GM18519 (cell line): ENCODE results near the gene EME2.
A peak's percentile ranks its signal among the peaks of the same experiment; 100 is the strongest.

Experiments used
- ATAC-seq: cut with Tn5 transposase; IDR thresholded peaks from one replicate; pipeline ENCODE4 v1.9.1; 2021; ENCODE audit warnings: mild to moderate bottlenecking, moderate library complexity; ENCODE audit not compliant: unreplicated experiment, low FRiP score

Gene EME2

DNA sequence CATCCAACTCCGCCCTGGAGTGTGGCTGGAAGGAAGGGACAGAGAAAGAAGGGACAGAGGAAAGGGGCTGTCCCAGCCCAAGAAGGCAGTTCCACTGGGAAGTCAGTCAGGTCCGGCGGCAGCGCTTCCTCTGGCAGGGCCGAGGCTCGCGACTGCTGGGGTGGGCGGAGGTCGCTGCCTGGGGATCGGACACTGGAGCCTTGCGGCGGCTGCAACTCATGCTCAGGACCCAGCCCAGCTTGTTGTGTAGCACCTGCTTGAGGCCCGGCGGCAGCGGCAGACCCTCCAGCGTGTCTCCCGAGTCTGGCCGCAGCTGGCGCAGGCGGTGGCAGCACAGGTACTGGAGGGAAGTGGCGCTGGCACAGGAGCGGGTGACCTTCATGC, 4.4 kb downstream of the EME2 start:
- ATAC-seq: no peak

DNA sequence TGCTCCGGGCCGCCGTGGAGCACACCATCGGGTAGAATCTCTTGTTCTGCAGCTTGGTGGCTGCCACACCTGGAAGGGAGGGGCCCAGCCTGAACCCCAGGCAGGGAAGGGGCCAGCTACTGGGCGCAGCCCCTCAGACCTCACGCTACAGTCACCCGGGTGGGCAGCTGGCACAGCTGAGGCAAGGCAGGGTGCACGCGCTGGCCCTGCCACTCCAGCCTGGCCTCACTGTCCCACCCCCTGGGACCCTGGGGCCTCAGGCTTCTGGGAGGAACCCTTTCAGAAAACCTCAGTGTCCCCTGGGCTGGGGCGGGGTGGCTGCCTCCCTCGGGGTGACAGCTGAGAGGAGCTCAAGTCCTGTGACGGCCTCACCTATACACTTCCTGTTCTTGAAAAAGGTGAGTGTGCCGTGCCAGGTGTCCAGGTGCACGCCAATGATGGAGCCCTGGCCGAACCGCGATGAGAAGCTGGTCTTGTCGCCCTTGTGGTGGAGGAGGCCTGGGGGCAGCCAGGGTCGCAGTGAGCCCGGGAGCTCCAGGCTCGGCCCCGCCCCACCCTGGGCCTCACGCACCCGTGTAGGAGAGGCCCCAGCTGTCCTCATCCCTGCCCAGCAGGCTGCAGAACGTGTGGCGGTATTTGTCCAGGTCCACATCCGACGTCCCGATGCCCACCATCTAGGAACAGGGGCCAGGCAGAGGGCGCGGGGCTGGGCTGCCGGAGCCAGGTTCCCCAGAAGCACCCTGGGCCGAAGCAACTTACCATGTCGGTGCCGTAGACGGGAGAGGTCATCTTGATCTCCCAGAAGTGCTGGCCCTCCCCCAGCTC, 5.0 kb downstream of the EME2 start:
- ATAC-seq: no peak

DNA sequence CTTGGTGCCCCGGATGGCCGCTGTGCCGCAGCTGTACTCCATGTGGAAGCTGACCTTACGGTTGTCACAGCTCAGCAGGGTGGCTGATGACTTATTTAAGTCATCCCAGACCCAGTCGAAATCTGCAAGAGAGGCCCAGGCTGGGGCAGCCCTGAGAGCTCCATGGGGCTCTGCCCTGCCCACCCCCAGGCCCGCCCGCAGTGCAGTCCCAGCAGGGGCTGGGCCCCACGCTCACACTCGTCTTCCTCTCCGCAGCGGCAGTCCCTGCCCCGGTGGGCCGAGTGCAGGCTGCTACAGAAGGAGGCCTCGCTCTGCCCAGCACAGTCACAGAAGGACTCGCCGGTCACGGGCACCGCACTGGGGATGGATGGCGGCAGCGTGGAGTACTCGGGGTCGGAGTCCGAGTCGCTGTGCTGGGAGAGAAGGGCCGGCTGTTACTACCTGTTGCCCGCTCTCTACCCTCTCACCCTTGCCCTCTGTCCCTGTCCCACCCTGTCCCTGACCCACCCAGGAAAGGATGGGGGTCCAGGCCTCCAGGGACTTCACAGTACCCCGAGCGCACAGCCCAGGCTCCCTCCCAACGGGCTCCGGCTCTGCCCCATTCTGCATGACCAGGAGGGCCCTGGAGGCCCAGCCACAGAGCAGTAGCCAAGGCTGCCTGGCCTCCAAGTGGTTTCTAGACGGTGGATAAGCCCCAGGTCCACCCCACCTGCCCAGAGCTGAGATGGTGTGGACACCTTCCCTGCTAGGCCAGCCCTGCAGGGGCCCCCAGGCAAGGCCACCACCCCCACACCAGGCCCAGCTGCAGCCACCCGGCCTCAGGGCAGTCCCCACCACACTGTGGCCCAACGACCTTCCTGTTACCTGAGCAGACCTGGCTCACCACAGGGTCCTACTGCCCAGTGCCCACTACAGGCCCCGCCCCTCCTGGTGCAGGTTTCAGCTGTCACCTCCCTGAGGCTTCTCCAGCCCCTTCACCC, 5.9 kb downstream of the EME2 start:
- ATAC-seq: no peak

DNA sequence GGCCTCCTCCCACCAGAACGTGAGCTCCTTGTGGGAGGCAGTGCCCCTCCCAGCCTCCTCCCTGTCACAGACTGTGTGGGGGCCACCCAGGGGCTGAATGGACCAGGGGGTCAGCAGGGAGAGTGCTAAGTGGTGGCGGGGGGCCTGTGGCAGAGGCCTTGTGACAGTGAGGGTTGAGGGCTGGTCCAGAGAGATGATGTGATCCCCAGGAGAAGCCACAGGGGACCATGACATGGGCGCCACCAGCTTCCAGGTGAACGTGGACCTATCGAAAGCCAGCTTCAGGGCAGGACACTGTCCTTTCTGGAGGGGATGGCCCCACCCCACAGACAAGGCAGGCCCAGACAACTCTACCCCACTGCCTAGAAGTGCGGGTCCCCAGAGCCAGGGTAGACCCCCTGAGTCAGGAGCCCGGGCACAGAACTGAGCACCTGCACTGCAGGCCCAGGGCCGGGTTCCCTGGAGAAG, 6.7 kb downstream of the EME2 start:
- ATAC-seq: no peak

DNA sequence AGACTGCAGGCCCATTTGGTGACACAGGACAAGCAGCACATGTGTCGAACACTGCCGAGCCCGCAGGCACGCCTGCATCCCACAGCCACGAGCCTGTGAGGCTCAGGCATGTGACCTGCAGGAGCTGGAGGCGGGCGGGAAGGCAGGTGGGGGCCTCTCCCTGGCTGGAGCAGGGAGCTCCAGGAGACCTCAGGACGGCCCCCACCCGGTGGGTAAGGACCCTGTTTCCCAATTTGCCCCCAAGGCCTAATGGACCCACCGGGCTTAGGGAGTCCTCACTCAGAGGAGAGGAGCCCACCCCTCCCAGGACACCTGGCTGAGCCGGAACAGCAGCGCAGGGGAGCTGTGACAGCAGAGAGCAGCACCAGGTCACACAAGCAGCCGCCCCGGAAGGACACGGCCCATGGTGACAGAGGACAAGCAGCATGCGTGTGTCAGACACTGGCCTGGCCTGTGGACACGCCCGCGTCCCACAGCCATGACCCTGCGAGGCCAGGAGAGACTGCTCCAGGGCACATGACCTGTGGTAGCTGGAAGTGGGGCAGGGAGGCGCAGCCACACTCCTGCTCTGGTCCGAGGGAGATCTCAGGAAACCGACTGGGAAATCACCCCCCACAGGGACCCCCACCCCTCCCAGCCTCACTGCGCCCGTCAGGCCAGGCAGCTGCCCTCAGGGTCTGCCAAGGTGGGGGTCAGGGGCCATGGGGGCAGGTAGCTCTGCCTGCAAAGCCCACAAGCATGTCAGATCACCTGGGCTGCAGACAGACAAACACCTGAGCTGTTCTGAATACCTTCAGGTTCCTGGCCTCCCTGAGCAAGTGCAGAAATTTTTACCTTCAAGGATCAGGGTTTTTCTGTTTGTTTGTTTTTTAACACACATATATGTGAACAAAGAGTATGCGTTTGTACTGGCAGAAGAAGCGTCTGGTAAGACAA, 7.4 kb downstream of the EME2 start:
- ATAC-seq: no peak

DNA sequence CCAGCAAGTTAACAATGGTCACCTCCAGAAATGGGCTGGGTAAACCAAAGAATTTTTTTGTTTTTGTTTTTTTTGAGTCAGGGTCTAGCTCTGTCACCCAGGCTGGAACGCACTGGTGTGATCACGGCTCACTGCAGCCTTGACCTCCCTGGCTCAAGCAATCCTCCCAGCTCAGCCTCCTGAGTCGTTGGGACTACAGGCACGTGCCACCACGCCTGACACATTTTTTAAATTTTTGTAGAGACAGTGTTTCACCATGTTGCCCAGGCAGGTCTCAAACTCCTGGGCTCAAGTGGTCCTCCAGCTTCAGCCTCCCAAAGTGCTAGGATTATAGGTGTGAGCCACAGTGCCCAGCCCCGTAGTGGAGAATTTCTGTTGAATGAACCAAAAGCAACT, 8.1 kb downstream of the EME2 start:
- no peak for ATAC-seq

DNA sequence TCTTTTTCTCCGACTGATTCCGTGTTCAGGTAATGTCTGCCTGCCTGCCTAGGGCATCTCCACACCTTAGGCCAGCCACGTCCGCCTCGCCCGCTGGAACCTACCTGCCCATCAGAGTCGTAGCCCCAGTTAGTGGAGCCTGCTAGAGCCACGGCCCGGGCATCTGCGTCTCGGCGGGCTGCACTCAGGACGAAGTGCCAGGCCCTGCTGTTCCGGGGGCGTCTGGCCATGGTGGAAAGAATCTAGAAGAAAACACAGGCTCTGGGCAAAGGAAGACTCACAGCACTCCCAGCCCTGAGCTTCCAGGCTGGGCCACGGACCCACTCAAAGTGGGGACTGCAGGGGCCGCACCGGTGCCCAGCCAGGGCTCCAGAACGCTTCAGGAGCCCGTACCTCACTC, 8.6 kb downstream of the EME2 start:
- no peak for ATAC-seq

DNA sequence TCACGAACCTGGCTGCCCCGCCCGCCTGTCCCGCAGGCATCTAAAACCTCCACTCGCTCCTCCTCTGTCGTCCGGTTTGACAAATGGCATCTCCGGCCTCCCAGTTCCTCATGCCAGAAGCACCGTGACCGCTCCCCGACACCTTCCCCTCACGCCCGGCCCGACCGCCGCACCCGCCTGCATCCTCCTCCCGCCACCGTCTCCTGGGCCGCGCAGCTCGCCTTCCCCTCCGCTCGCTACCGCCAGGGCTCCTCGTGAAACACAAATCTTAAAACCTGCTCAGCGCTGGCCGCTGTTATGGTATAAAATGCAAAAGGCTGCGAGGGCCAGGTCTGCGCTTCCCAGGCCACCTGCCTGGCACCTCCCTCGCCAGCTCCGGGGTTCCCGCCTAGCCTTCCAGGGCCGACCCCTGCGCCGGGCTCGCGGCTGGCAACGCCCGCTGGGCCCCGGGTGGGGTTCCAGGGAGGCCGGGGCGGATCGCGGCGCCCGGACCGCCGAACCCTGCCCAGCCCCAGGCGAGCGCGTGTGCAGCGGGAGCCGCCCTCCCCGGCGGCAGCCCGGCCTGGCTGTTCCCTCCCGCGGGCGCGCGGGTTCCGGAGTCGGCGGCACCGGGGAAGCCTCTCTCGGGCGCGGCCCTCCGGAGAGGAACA, 9.3 kb downstream of the EME2 start:
- ATAC-seq: peak; percentile 4

DNA sequence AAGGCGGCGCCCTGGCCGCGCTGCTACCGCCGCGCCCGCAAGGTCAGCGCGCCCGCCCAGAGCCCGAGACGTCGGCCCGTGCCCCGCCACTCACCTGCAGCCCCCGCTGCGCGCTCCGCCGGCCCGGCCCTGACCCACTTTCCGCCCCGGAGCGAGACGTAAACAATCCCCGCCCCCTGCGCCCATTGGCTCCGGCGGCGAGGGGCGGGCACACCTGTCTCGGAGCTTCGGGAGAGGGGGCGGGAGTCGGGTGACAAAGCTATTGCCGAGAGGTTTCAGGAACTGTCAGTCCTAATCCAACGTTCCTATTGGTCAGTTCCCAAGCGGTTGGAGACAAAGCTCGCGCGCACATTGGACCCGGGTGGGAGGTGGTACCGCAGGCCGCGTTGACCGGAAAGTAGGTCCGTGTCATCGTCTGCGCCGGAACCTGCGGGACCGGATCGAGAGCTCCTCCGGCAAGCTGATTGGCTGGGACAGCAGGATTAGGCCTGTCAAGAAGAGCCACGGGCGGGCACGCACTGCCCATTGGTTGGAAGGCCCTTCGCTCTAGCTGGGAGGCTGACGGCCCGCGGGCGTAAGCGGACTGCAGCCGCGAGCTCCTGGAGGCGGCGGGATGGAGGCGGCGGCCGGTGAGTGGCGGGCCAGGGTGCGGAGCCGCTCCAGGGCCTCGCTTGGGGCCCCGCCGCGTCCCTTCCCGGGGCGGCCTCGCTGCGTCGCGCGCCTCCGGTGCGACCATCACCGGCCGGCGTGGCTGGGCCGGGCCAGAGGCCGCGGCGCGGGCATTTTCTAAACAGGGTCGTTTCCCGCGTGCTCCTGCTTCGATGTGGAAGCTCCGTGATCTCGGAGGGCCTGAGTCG, 10.0 kb downstream of the EME2 start, which contains the start of the genes NUBP2 and SPSB3:
Gene NUBP2, plus strand, starts transcription at position 553 of the 857 bp plus-strand sequence. Its CDS starts 61 bp downstream, at position 614.
Gene SPSB3, minus strand, starts transcription at position 164 of the 857 bp plus-strand sequence. CDS start 1,088 bp downstream, outside the sequence.
- peak; percentile 71 for ATAC-seq

DNA sequence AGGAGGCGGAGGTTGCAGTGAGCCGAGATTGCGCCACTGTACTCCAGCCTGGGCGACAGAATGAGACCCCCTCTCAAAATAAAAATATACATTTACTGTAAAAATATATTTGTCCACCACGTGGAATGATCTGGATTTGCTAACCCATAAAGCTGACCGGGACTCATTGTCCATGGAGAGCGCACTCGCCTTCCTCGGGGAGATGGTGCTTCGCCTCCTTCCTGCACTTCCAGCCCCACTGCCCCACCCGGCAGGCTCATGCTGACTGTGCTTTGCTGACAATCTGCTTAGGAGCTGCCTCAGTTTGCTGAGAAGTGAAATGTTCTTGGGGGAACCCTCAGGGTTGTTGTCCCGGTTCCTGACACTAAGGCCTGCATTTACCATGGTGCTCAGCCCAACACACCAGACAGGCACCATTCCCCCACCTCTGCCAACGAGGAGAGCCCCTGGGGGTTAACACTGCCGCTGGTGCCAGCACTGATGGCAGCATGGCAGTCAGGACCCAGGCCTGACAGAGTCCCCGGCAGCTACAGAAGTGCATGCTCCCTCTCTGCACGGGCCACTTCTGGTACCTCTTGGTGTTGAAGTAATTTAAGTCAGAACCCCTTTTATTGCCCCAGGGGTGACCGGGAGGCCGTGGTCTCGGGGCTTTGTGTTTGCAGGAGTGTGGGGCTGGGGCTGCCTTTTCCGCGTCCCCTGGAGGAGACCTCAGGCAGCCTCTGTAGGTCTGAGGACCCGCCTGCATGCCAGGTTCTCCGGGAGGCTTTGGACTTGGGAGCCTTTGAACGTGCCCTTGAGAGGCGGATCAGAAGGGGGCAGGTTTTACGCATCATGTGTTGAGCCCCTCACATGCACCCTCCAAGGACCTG, 12.6 kb downstream of the EME2 start:
- no peak for ATAC-seq

DNA sequence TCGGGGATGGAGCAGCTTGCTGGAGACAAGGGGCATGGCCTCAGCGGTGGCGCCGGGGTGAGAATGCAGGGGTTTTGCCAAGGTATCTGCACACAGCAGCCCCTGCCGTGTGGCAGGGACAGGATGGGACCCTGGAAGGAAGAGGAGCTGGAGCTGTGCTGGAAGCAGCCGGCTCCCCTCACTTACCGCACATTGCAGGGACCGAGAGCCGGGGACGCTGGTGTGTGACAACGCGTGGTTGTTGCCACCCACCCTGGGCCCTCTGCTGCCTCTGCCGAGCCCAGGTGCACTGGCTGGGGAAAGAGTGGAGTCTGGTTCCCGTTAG, 13.2 kb downstream of the EME2 start:
- ATAC-seq: no peak

DNA sequence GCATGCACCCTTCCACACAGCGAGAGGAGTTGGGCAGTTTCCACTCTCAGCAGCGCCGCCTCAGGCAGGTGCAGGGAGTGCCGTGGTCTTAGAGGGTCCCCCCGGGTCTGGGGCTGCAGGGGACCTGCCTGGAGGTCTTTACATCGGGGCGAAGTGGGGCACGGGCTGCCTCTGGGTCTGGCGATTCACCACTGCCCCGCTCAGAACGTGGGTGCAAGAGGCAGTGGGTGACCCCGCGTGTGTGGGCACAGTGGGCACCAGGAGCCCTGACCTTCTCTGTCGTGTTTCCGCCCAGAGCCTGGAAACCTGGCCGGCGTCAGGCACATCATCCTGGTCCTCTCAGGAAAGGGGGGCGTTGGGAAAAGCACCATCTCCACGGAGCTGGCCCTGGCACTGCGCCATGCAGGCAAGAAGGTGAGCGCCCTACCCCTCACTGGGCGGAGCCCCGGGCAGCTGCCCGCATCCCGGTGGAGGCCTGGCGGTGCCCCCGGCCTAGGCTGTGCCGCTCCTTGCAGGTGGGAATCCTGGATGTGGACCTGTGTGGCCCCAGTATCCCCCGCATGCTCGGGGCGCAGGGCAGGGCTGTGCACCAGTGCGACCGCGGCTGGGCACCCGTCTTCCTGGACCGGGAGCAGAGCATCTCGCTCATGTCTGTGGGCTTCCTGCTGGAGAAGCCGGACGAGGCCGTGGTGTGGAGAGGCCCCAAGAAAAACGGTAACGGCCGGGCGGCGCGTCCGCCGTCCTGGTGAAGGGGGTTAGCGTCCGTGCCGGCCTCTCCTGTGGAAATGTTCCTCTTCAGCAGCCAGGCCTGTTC, 13.8 kb downstream of the EME2 start:
- ATAC-seq: no peak

DNA sequence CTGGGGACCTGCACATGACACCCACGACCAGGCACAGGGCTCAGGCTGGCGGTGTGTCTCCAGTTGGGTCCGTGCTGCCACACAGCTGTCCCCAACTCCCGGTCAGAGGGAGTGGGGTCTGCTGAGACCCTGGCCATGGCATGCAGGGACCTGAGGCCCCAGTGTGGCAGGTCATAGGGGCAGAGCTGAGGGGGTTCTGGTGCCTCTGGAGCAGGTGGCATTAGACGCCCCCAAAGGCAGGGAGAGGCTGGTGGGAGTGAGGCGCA, 14.4 kb downstream of the EME2 start:
- ATAC-seq: no peak

DNA sequence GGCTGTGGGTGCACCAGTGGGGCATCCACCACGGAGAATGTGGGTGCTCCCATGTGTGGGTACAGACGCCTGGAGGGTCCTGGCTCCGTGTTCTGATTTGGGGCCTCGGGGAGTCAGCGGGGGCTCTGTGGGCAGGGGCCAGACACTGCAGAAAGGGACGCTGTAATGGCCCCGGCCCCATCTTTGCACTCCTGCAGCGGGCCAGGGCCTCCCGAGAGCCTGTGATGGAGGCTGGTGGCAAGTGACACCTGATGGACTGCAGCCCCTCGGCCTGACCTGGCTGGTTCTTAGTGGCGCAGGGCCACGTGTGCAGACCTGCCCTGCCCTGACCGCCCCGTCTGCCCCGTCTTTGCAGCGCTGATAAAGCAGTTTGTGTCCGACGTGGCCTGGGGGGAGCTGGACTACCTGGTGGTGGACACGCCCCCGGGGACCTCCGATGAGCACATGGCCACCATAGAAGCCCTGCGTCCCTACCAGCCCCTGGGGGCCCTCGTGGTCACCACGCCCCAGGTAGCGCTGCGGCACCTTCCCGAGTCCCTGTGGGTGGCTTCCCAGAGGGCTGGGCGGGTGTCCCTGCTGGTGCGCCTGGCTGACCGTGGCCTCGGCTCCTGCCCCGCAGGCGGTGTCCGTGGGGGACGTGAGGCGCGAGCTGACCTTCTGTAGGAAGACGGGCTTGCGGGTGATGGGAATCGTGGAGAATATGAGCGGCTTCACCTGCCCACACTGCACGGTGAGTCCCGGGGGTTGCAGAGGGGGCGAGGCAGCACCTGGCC, 14.9 kb downstream of the EME2 start:
- no peak for ATAC-seq

DNA sequence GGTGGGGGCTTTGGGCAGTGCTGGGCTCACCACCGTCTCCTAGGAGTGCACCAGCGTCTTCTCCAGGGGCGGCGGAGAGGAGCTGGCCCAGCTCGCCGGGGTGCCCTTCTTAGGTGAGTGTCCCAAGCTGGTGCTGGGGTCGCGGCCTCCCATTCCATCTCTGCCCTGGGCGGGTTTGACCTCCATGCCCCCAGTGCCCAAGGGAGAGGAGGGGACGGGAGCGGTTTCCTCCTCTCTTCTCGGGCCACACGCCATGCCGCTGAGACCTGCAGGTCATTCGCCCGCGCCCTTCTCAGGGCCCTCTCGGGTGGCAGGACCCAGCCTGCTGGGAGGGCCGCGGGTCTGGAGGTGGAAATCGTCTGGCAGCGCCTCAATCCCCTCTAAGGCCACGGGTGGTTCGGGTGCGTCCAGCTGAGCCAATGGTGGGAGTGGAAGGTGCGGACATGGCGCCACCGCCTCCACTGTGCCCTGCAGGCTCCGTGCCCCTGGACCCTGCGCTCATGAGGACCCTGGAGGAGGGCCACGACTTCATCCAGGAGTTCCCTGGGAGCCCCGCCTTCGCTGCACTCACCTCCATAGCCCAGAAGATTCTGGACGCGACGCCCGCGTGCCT, 15.6 kb downstream of the EME2 start:
- ATAC-seq: no peak

DNA sequence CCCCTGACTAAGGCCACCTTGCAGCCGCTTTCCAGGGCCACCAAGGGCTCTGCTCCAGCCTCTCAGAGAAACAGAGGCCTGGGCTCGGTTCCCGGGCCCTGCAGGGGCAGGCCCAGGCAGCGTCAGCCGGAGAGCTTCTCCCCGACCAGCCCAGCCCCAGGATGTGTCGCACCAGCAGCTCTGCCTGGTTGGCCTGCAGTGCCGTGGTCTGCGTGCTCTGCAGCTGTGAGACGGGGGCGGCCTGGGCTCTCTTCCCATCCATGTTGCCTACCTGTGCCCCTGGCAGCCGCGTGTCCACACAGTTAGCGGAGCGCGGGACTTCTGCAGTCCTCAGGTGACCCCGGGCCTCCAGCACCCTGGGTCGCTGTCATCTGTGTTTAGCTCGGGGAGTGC, 16.1 kb downstream of the EME2 start:
- no peak for ATAC-seq
